H9 (cell line): ENCODE measurements around the gene ZMIZ1. TPM values are rescaled to one million over a fixed set of nuclear protein-coding genes. Genes with fewer than 3 reads are reported as not detected.

Experiments
- DNase-seq: peaks from one replicate; pipeline ENCODE4 v3.0.0-alpha.2; 2017
- H2AFZ ChIP-seq: one replicate; pipeline ENCODE4 v1.6.1; 2013; ENCODE audit warnings: mild to moderate bottlenecking, low read length, control low read depth, moderate library complexity
- H2AK5ac ChIP-seq: 2 replicates; pipeline ENCODE4 v1.6.1; 2013; ENCODE audit warnings: low read length, control low read depth, mixed read lengths; ENCODE audit not compliant: insufficient read length
- H2BK120ac ChIP-seq: one replicate; pipeline ENCODE4 v1.6.1; 2013; ENCODE audit warnings: low read depth, mild to moderate bottlenecking, low read length, control low read depth, inconsistent platforms; ENCODE audit not compliant: poor library complexity, severe bottlenecking
- H2BK12ac ChIP-seq: 2 replicates; pipeline ENCODE4 v1.6.1; 2013; ENCODE audit warnings: low read length, control low read depth, mixed read lengths, low read depth; ENCODE audit not compliant: insufficient read length
- H2BK15ac ChIP-seq: 2 replicates; pipeline ENCODE4 v1.6.1; 2013; ENCODE audit warnings: low read depth, low read length, control low read depth
- H2BK20ac ChIP-seq: one replicate; pipeline ENCODE4 v1.6.1; 2013; ENCODE audit warnings: low read depth, mild to moderate bottlenecking, low read length, control low read depth, inconsistent platforms; ENCODE audit not compliant: poor library complexity, severe bottlenecking
- H2BK5ac ChIP-seq: 2 replicates; pipeline ENCODE4 v1.6.1; 2013; ENCODE audit warnings: low read length, control low read depth, mixed read lengths; ENCODE audit not compliant: insufficient read length
- H3K14ac ChIP-seq: 2 replicates; pipeline ENCODE4 v1.6.1; 2013; ENCODE audit warnings: low read length, control low read depth; ENCODE audit not compliant: insufficient read depth
- H3K18ac ChIP-seq: 2 replicates; pipeline ENCODE4 v1.6.1; 2013; ENCODE audit warnings: low read depth, mild to moderate bottlenecking, mixed read lengths, low read length, control low read depth; ENCODE audit not compliant: insufficient read length
- H3K23ac ChIP-seq: 2 replicates; pipeline ENCODE4 v1.6.1; 2013; ENCODE audit warnings: low read length, control low read depth, mixed read lengths, low read depth; ENCODE audit not compliant: insufficient read length
- H3K23me2 ChIP-seq: 2 replicates; pipeline ENCODE4 v1.6.1; 2013; ENCODE audit warnings: low read depth, mild to moderate bottlenecking, mixed read lengths, low read length, control low read depth; ENCODE audit not compliant: insufficient read length, poor library complexity, severe bottlenecking
- H3K27ac ChIP-seq: 2 replicates; pipeline ENCODE4 v1.5.1; 2013; ENCODE audit warnings: low read length, control low read depth, mixed read lengths, low read depth; ENCODE audit not compliant: insufficient read length
- H3K27me3 ChIP-seq: 2 replicates; pipeline ENCODE4 v1.6.1; 2013; ENCODE audit warnings: low read length, control low read depth, inconsistent platforms; ENCODE audit not compliant: insufficient read depth
- H3K4ac ChIP-seq: 2 replicates; pipeline ENCODE4 v1.6.1; 2013; ENCODE audit warnings: low read depth, mild to moderate bottlenecking, control low read depth, inconsistent platforms, low read length, moderate library complexity
- H3K4me1 ChIP-seq: 2 replicates; pipeline ENCODE4 v1.6.1; 2013; ENCODE audit warnings: low read length, control low read depth, inconsistent platforms; ENCODE audit not compliant: insufficient read depth
- H3K4me2 ChIP-seq: 2 replicates; pipeline ENCODE4 v1.6.1; 2013; ENCODE audit warnings: low read length, control low read depth, mixed read lengths; ENCODE audit not compliant: insufficient read length, insufficient read depth
- H3K56ac ChIP-seq: 2 replicates; pipeline ENCODE4 v1.6.1; 2013; ENCODE audit warnings: low read depth, mild to moderate bottlenecking, mixed read lengths, low read length, control low read depth; ENCODE audit not compliant: insufficient read length
- H3K79me1 ChIP-seq: 2 replicates; pipeline ENCODE4 v1.6.1; 2013; ENCODE audit warnings: low read depth, mild to moderate bottlenecking, moderate library complexity, low read length, control low read depth, inconsistent platforms; ENCODE audit not compliant: insufficient read depth, poor library complexity, severe bottlenecking
- H3K79me2 ChIP-seq: 2 replicates; pipeline ENCODE4 v1.6.1; 2013; ENCODE audit warnings: low read length, control low read depth, inconsistent platforms; ENCODE audit not compliant: insufficient read depth
- H3K9ac ChIP-seq: 2 replicates; pipeline ENCODE4 v1.6.1; 2013; ENCODE audit warnings: low read length, control low read depth, mixed read lengths; ENCODE audit not compliant: insufficient read length; ENCODE audit errors: extremely low read depth
- H3K9me3 ChIP-seq: one replicate; pipeline ENCODE4 v1.6.1; 2013; ENCODE audit warnings: low read depth, low read length, inconsistent platforms; ENCODE audit not compliant: control insufficient read depth
- H3T11ph ChIP-seq: one replicate; pipeline ENCODE4 v1.6.1; 2013; ENCODE audit warnings: mild to moderate bottlenecking, low read length, control low read depth, inconsistent platforms
- H4K20me1 ChIP-seq: one replicate; pipeline ENCODE4 v1.6.1; 2013; ENCODE audit not compliant: control insufficient read depth, insufficient read length, insufficient read depth
- H4K5ac ChIP-seq: 2 replicates; pipeline ENCODE4 v1.6.1; 2013; ENCODE audit warnings: low read depth, mild to moderate bottlenecking, mixed read lengths, low read length, control low read depth; ENCODE audit not compliant: insufficient read length
- H4K8ac ChIP-seq: replicated peaks from 2 replicates; pipeline ENCODE4 v1.6.1; 2013; ENCODE audit warnings: low read length, control low read depth, mixed read lengths, low read depth; ENCODE audit not compliant: insufficient read length
- H4K91ac ChIP-seq: 2 replicates; pipeline ENCODE4 v1.6.1; 2013; ENCODE audit warnings: low read depth, mild to moderate bottlenecking, moderate library complexity, mixed read lengths, low read length, control low read depth; ENCODE audit not compliant: insufficient read length
- H3K27ac Mint-ChIP-seq, 3 experiments: 2 replicates in 2 of 3; 3 replicates in 1 of 3; pipeline ENCODE4 v1.8.0; 2020 to 2021; ENCODE audit warnings: mixed read lengths in 3 of 3, mild to moderate bottlenecking in 1 of 3, moderate library complexity in 1 of 3
- H3K27me3 Mint-ChIP-seq: 2 replicates; pipeline ENCODE4 v1.8.0; 2021; ENCODE audit warnings: low read depth, mild to moderate bottlenecking, moderate library complexity, mixed read lengths
- H3K36me3 Mint-ChIP-seq, 3 experiments: 2 replicates in 2 of 3; 3 replicates in 1 of 3; pipeline ENCODE4 v1.8.0; 2020 to 2021; ENCODE audit warnings: low read depth in 3 of 3, mixed read lengths in 3 of 3; ENCODE audit not compliant: insufficient read depth in 1 of 3
- H3K4me1 Mint-ChIP-seq, 2 experiments: 2 replicates each; pipeline ENCODE4 v1.8.0; 2020; ENCODE audit warnings: mixed read lengths in 2 of 2
- H3K4me3 Mint-ChIP-seq, 2 experiments: 2 replicates in 1 of 2; 3 replicates in 1 of 2; pipeline ENCODE4 v1.8.0; 2020 to 2021; ENCODE audit warnings: mild to moderate bottlenecking in 2 of 2, mixed read lengths in 2 of 2, moderate library complexity in 1 of 2
- H3K9me3 Mint-ChIP-seq, 2 experiments: 2 replicates in 1 of 2; 3 replicates in 1 of 2; pipeline ENCODE4 v1.8.0; 2020; ENCODE audit warnings: mild to moderate bottlenecking in 2 of 2, mixed read lengths in 2 of 2, moderate library complexity in 1 of 2
- CTCF ChIP-seq: fragments of 200-600 bp; sonication (generic); conservative IDR thresholded peaks from 3 replicates; pipeline ENCODE4 v1.8.0; 2021; ENCODE audit warnings: antibody characterized with exemption, mild to moderate bottlenecking
- WGBS: extraction: QIAGEN DNeasy Blood & Tissue Kit; methylation state at CpG from one replicate; pipeline ENCODE4 v1.1.7; 2013; ENCODE audit warnings: missing lambda C conversion rate, low lambda C conversion rate, mixed read lengths; ENCODE audit not compliant: insufficient read length; ENCODE audit errors: extremely low coverage; 5-methylcytosine and 5-hydroxymethylcytosine counted together
- total RNA-seq: library from RNA; stranded (reverse); gene quantifications from 2 replicates; pipeline ENCODE4 v1.2.1, GENCODE V29; 2021

Gene ZMIZ1
- total RNA-seq, 1 experiment from 2014 or later, result 36.9 TPM

- H4K91ac ChIP-seq, result no peak overlapping the region
- H3K18ac ChIP-seq, result no peak overlapping the region
- no peaks in the 10 kb centered on the region for H3K27me3 ChIP-seq
- H3K14ac ChIP-seq, result no peak overlapping the region; the same call in 1 of the 2 replicates
- no peaks in the 10 kb centered on the region for H3K4me1 ChIP-seq
- no peaks in the 10 kb centered on the region for H4K20me1 ChIP-seq
- no peaks in the 10 kb centered on the region for H3K9me3 Mint-ChIP-seq
- no peak overlapping the region for H2BK12ac ChIP-seq
- H2BK15ac ChIP-seq, result no peak overlapping the region
- H3K23ac ChIP-seq, result no peak overlapping the region
- H2AFZ ChIP-seq, result no peak overlapping the region
- H4K5ac ChIP-seq, result no peak overlapping the region
- H3K36me3 Mint-ChIP-seq, result peaks cover 0 to 3% (median 3%) of the 10 kb centered on the region in 3 experiments; a peak in 2 of 7 replicates
- H3K79me2 ChIP-seq, result no peaks in the 10 kb centered on the region
- no peak overlapping the region for H4K8ac ChIP-seq
- TF ChIP-seq CTCF, result no peak
- H3K27ac ChIP-seq, result no peak overlapping the region
- peaks cover 2% of the 10 kb centered on the region for H3K27me3 Mint-ChIP-seq
- H3K9me3 ChIP-seq, result no peaks in the 10 kb centered on the region
- H3K4me3 Mint-ChIP-seq, result no peak overlapping the region
- H3K79me1 ChIP-seq, result no peaks in the 10 kb centered on the region
- no peak overlapping the region for H3T11ph ChIP-seq
- H2BK5ac ChIP-seq, result no peak overlapping the region
- H3K4me2 ChIP-seq, result no peak overlapping the region
- no peak overlapping the region for H2AK5ac ChIP-seq
- H3K23me2 ChIP-seq, result no peaks in the 10 kb centered on the region
- no peak overlapping the region for H2BK20ac ChIP-seq
- H2BK120ac ChIP-seq, result no peak overlapping the region
- no CpG with 5 or more reads among the region's 3 CpGs for WGBS
- no peak overlapping the region for H3K27ac Mint-ChIP-seq
- no peak for DNase-seq
- no peak overlapping the region for H3K9ac ChIP-seq
- H3K4me1 Mint-ChIP-seq, result peaks cover 0 to 9% of the 10 kb centered on the region in 2 experiments; a peak in 1 of 4 replicates
- no peak overlapping the region for H3K56ac ChIP-seq
- no peak overlapping the region for H3K4ac ChIP-seq
Measured at GRCh38 chr10:79253704-79254103, 184.9 kb downstream of the ZMIZ1 start.
